ENCODE data around the gene MAN2A1. TPM values are rescaled to one million over a fixed set of nuclear protein-coding genes. Genes with fewer than 3 reads are reported as not detected.

MAN2A1 gene
- total and polyA plus RNA-seq, 2 experiments from 2014 or later, result 32.5 to 129 TPM

DNA sequence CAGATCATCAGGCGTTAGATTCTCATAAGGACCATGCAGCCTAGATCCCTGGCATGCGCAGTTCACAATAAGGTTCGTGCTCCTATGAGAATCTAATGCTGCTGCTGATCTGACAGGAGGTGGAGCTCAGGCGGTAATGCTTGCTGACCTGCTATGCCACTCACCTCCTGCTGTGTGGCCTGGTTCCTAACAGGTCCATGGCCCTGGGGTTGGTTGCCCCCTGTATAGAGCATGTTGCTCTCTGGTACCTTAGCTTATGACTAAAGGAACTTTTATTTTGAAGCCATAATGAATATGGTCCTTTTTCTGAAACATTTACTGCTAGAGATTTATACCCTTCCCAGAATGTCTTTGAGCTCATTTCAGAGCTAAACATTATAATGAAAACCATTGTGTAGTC is 3.1 kb downstream of the MAN2A1 start:
- H3K4me3 ChIP-seq, result no peak overlapping the region; the same call in 1 of the 2 replicates
- no peak overlapping the region for H3K27ac Mint-ChIP-seq
- H3K79me2 ChIP-seq (replicated peaks; ENCODE audit: insufficient read depth), result peaks cover 80% of the 10 kb centered on the region

More for the DNA sequence above, 3.1 kb downstream of the MAN2A1 start:
- Histone ChIP-seq H2AFZ (no peak overlapping the region), H3K27ac (ENCODE audit: low read depth) (no peak overlapping the region), H4K20me1 (replicated peaks; ENCODE audit: insufficient read depth) (peaks cover 41% of the 10 kb centered on the region), H3F3A (replicated peaks; ENCODE audit: low read depth) (no peaks in the 10 kb centered on the region), H3K4me2 (peak overlapping the region; percentile 12), H3K4me1 (ENCODE audit: insufficient read depth) (peaks cover 61% of the 10 kb centered on the region), H3K27me3 (ENCODE audit: insufficient read depth) (no peaks in the 10 kb centered on the region), H3K36me3 (ENCODE audit: insufficient read depth) (no peaks in the 10 kb centered on the region), H3K9me2 (ENCODE audit: insufficient read depth) (no peaks in the 10 kb centered on the region; the same call in 1 of the 2 replicates)
- ATAC-seq (no peak), DNase-seq (ENCODE audit: low spot score) (no peak)
- H3K27me3 Mint-ChIP-seq (ENCODE audit: insufficient read depth, low read depth, poor library complexity), result no peaks in the 10 kb centered on the region
- peak overlapping the region; percentile 97 for H3K4me3 Mint-ChIP-seq
- peaks cover 66% of the 10 kb centered on the region for H3K4me1 Mint-ChIP-seq
- TF ChIP-seq, protein P1, sequence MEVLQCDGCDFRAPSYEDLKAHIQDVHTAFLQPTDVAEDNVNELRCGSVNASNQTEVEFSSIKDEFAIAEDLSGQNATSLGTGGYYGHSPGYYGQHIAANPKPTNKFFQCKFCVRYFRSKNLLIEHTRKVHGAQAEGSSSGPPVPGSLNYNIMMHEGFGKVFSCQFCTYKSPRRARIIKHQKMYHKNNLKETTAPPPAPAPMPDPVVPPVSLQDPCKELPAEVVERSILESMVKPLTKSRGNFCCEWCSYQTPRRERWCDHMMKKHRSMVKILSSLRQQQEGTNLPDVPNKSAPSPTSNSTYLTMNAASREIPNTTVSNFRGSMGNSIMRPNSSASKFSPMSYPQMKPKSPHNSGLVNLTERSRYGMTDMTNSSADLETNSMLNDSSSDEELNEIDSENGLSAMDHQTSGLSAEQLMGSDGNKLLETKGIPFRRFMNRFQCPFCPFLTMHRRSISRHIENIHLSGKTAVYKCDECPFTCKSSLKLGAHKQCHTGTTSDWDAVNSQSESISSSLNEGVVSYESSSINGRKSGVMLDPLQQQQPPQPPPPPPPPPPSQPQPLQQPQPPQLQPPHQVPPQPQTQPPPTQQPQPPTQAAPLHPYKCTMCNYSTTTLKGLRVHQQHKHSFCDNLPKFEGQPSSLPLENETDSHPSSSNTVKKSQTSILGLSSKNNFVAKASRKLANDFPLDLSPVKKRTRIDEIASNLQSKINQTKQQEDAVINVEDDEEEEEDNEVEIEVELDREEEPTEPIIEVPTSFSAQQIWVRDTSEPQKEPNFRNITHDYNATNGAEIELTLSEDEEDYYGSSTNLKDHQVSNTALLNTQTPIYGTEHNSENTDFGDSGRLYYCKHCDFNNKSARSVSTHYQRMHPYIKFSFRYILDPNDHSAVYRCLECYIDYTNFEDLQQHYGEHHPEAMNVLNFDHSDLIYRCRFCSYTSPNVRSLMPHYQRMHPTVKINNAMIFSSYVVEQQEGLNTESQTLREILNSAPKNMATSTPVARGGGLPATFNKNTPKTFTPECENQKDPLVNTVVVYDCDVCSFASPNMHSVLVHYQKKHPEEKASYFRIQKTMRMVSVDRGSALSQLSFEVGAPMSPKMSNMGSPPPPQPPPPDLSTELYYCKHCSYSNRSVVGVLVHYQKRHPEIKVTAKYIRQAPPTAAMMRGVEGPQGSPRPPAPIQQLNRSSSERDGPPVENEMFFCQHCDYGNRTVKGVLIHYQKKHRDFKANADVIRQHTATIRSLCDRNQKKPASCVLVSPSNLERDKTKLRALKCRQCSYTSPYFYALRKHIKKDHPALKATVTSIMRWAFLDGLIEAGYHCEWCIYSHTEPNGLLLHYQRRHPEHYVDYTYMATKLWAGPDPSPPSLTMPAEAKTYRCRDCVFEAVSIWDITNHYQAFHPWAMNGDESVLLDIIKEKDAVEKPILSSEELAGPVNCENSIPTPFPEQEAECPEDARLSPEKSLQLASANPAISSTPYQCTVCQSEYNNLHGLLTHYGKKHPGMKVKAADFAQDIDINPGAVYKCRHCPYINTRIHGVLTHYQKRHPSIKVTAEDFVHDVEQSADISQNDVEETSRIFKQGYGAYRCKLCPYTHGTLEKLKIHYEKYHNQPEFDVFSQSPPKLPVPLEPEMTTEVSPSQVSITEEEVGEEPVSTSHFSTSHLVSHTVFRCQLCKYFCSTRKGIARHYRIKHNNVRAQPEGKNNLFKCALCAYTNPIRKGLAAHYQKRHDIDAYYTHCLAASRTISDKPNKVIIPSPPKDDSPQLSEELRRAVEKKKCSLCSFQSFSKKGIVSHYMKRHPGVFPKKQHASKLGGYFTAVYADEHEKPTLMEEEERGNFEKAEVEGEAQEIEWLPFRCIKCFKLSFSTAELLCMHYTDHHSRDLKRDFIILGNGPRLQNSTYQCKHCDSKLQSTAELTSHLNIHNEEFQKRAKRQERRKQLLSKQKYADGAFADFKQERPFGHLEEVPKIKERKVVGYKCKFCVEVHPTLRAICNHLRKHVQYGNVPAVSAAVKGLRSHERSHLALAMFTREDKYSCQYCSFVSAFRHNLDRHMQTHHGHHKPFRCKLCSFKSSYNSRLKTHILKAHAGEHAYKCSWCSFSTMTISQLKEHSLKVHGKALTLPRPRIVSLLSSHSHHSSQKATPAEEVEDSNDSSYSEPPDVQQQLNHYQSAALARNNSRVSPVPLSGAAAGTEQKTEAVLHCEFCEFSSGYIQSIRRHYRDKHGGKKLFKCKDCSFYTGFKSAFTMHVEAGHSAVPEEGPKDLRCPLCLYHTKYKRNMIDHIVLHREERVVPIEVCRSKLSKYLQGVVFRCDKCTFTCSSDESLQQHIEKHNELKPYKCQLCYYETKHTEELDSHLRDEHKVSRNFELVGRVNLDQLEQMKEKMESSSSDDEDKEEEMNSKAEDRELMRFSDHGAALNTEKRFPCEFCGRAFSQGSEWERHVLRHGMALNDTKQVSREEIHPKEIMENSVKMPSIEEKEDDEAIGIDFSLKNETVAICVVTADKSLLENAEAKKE (CRISPR knock-in tag; IDR thresholded peaks at IDR 0.05), result no peak
- TF ChIP-seq NANOG (IDR thresholded peaks at IDR 0.05; ENCODE audit: borderline replicate concordance), result no peak
- TF ChIP-seq ZNF114 (CRISPR knock-in tag; IDR thresholded peaks at IDR 0.05), result no peak
- TF ChIP-seq, protein P2, sequence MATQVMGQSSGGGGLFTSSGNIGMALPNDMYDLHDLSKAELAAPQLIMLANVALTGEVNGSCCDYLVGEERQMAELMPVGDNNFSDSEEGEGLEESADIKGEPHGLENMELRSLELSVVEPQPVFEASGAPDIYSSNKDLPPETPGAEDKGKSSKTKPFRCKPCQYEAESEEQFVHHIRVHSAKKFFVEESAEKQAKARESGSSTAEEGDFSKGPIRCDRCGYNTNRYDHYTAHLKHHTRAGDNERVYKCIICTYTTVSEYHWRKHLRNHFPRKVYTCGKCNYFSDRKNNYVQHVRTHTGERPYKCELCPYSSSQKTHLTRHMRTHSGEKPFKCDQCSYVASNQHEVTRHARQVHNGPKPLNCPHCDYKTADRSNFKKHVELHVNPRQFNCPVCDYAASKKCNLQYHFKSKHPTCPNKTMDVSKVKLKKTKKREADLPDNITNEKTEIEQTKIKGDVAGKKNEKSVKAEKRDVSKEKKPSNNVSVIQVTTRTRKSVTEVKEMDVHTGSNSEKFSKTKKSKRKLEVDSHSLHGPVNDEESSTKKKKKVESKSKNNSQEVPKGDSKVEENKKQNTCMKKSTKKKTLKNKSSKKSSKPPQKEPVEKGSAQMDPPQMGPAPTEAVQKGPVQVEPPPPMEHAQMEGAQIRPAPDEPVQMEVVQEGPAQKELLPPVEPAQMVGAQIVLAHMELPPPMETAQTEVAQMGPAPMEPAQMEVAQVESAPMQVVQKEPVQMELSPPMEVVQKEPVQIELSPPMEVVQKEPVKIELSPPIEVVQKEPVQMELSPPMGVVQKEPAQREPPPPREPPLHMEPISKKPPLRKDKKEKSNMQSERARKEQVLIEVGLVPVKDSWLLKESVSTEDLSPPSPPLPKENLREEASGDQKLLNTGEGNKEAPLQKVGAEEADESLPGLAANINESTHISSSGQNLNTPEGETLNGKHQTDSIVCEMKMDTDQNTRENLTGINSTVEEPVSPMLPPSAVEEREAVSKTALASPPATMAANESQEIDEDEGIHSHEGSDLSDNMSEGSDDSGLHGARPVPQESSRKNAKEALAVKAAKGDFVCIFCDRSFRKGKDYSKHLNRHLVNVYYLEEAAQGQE (IDR thresholded peaks at IDR 0.05; ENCODE audit: unreplicated experiment), result no peak
- no peak for TF ChIP-seq EZH2 (IDR thresholded peaks at IDR 0.05; ENCODE audit: low read depth, unreplicated experiment)
- no peak for TF ChIP-seq JUNB (IDR thresholded peaks at IDR 0.05; ENCODE audit: unreplicated experiment)
- TF ChIP-seq, protein P3, sequence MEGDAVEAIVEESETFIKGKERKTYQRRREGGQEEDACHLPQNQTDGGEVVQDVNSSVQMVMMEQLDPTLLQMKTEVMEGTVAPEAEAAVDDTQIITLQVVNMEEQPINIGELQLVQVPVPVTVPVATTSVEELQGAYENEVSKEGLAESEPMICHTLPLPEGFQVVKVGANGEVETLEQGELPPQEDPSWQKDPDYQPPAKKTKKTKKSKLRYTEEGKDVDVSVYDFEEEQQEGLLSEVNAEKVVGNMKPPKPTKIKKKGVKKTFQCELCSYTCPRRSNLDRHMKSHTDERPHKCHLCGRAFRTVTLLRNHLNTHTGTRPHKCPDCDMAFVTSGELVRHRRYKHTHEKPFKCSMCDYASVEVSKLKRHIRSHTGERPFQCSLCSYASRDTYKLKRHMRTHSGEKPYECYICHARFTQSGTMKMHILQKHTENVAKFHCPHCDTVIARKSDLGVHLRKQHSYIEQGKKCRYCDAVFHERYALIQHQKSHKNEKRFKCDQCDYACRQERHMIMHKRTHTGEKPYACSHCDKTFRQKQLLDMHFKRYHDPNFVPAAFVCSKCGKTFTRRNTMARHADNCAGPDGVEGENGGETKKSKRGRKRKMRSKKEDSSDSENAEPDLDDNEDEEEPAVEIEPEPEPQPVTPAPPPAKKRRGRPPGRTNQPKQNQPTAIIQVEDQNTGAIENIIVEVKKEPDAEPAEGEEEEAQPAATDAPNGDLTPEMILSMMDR (conservative IDR thresholded peaks at IDR 0.05; ENCODE audit: low read depth in 2 of 2), result no peak
- no peak for TF ChIP-seq STAT1 (IDR thresholded peaks at IDR 0.05; ENCODE audit: unreplicated experiment)
- TF ChIP-seq, protein P4, sequence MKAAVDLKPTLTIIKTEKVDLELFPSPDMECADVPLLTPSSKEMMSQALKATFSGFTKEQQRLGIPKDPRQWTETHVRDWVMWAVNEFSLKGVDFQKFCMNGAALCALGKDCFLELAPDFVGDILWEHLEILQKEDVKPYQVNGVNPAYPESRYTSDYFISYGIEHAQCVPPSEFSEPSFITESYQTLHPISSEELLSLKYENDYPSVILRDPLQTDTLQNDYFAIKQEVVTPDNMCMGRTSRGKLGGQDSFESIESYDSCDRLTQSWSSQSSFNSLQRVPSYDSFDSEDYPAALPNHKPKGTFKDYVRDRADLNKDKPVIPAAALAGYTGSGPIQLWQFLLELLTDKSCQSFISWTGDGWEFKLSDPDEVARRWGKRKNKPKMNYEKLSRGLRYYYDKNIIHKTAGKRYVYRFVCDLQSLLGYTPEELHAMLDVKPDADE (IDR thresholded peaks at IDR 0.05), result no peak
- no peak for TF ChIP-seq ZNF331 (CRISPR knock-in tag; IDR thresholded peaks at IDR 0.05; ENCODE audit: low read depth)
- TF ChIP-seq EZH2phosphoT487 (IDR thresholded peaks at IDR 0.05; ENCODE audit: unreplicated experiment), result no peak
- no peak for TF ChIP-seq CREB1 (CRISPR knock-in tag; IDR thresholded peaks at IDR 0.05; ENCODE audit: low read depth)
- TF ChIP-seq POLR2AphosphoS5 (IDR thresholded peaks at IDR 0.05; ENCODE audit: low read depth), result no peak
- H3K9me3 Mint-ChIP-seq, result peaks cover 11% of the 10 kb centered on the region
- H3K36me3 Mint-ChIP-seq (ENCODE audit: low read depth), result peaks cover 10% of the 10 kb centered on the region; the same call in 2 of the 3 replicates
